Upper lobe of left lung (tissue), 6 donors: ENCODE data around the gene PNPLA1. TPM values are rescaled to one million over a fixed set of nuclear protein-coding genes. Genes with fewer than 3 reads are reported as not detected.

Source experiments
- ATAC-seq, 2 donors: fragments of 200-7000 bp; cut with Tn5 transposase; one replicate each; pipeline ENCODE4 v1.9.1; 2022; ENCODE audit warnings: mild to moderate bottlenecking in 2 of 2, moderate library complexity in 2 of 2; ENCODE audit not compliant: low FRiP score in 2 of 2
- DNase-seq, 2 donors: peaks; one replicate each; pipeline ENCODE4 v3.0.0-alpha.2; 2019 to 2020
- H3K27ac ChIP-seq, 4 donors: fragments of 200-600 bp; sonication (generic); one replicate each; pipeline ENCODE4 v1.5.1; 2016 to 2019
- H3K27me3 ChIP-seq, 4 donors: fragments of 200-600 bp; sonication (generic); one replicate each; pipeline ENCODE4 v1.5.1; 2017 to 2019
- H3K36me3 ChIP-seq, 4 donors: fragments of 200-600 bp; sonication (generic); one replicate each; pipeline ENCODE4 v1.5.1; 2016 to 2019
- H3K4me1 ChIP-seq, 4 donors: fragments of 200-600 bp; sonication (generic); one replicate each; pipeline ENCODE4 v1.5.1; 2018 to 2019
- H3K4me3 ChIP-seq, 4 donors: fragments of 200-600 bp; sonication (generic); one replicate each; pipeline ENCODE4 v1.5.1; 2017 to 2019; ENCODE audit warnings: mild to moderate bottlenecking in 2 of 4, moderate library complexity in 1 of 4
- H3K9me3 ChIP-seq, 4 donors: fragments of 200-600 bp; sonication (generic); one replicate each; pipeline ENCODE4 v1.5.1; 2018 to 2019
- CTCF ChIP-seq, 6 experiments: fragments of 450-650 bp in 4 of 6; fragments of 200-600 bp in 2 of 6; sonication (generic) in 2 of 6; IDR thresholded peaks; one replicate each; pipeline ENCODE4 v1.5.1; 2016 to 2019; ENCODE audit warnings: antibody characterized with exemption in 6 of 6
- EP300 ChIP-seq, 4 donors: sonication (generic); formaldehyde crosslinking; IDR thresholded peaks; one replicate each; pipeline ENCODE4 v1.5.1; 2017; ENCODE audit warnings: antibody characterized with exemption in 4 of 4, control low read depth in 2 of 4
- POLR2A ChIP-seq, 4 donors: fragments of 450-650 bp; IDR thresholded peaks; one replicate each; pipeline ENCODE4 v1.5.1; 2016 to 2017; ENCODE audit warnings: antibody characterized with exemption in 4 of 4, mild to moderate bottlenecking in 2 of 4
- POLR2AphosphoS5 ChIP-seq, 2 donors: sonication (generic); formaldehyde crosslinking; IDR thresholded peaks; one replicate each; pipeline ENCODE4 v1.5.1; 2017; ENCODE audit warnings: antibody characterized with exemption in 2 of 2
- WGBS, 2 donors: methylation state at CpG; one replicate each; pipeline ENCODE4 v1.1.5; 2017 to 2018; 5-methylcytosine and 5-hydroxymethylcytosine counted together
- total RNA-seq, 6 donors: library from RNA; depleted of rRNA in 4 of 6; stranded (reverse); fragments of >200 nt in 4 of 6; gene quantifications; one replicate each; pipeline versions ENCODE4 v1.1.0 to v1.2.1, GENCODE V29; 2016 to 2021
- donor health status: DM: no; HTN: no; CAD: no; lungs with moderate emphysema.
- donor health status: DM: no; HTN: yes; CAD: no; lungs with severe emphysema.

PNPLA1 gene
- total RNA-seq, 6 donors from 2014 or later: 0.14 to 0.61 (median 0.30) TPM; not detected in 3

GRCh38 chr6:36296240-36296639 is 26.4 kb downstream of the PNPLA1 start:
- TF ChIP-seq EP300 (IDR thresholded peaks at IDR 0.05) (no peak), POLR2A (IDR thresholded peaks at IDR 0.05) (no peak), POLR2AphosphoS5 (IDR thresholded peaks at IDR 0.05) (no peak), CTCF (IDR thresholded peaks at IDR 0.05) (no peak)
- WGBS, 2 donors: 17 to 54% methylated on average over 1 of the region's 1 CpG
- no peaks in the 10 kb centered on the region for H3K27me3 ChIP-seq
- no peaks in the 10 kb centered on the region for H3K9me3 ChIP-seq
- no peaks in the 10 kb centered on the region for H3K36me3 ChIP-seq
- peaks cover 0 to 11% (median 3%) of the 10 kb centered on the region in 4 donors for H3K4me1 ChIP-seq
- H3K27ac ChIP-seq: no peak overlapping the region
- no peak for ATAC-seq
- no peak for DNase-seq
- no peak overlapping the region for H3K4me3 ChIP-seq

- Histone ChIP-seq H3K27ac (no peak overlapping the region), H3K27me3 (no peaks in the 10 kb centered on the region), H3K36me3 (no peaks in the 10 kb centered on the region), H3K4me1 (peaks cover 3 to 8% (median 4%) of the 10 kb centered on the region in 4 donors), H3K9me3 (no peaks in the 10 kb centered on the region), H3K4me3 (no peak overlapping the region)
- ATAC-seq (no peak), DNase-seq (no peak)
- WGBS, 2 donors: 74 to 87% methylated on average over 5 to 6 of the region's 6 CpGs
- TF ChIP-seq CTCF (IDR thresholded peaks at IDR 0.05) (no peak), EP300 (IDR thresholded peaks at IDR 0.05) (no peak), POLR2A (IDR thresholded peaks at IDR 0.05) (no peak), POLR2AphosphoS5 (IDR thresholded peaks at IDR 0.05) (no peak)
Observed at GRCh38 chr6:36297051-36297450, 27.2 kb downstream of the PNPLA1 start.

- H3K4me3 ChIP-seq: no peak overlapping the region
- no peak overlapping the region for H3K27ac ChIP-seq
- TF ChIP-seq POLR2A (IDR thresholded peaks at IDR 0.05): no peak
- TF ChIP-seq POLR2AphosphoS5 (IDR thresholded peaks at IDR 0.05): no peak
- no peak for TF ChIP-seq CTCF (IDR thresholded peaks at IDR 0.05)
- TF ChIP-seq EP300 (IDR thresholded peaks at IDR 0.05): no peak
- ATAC-seq: no peak
- 79 to 84% methylated on average over 7 of the region's 7 CpGs for WGBS, 2 donors
- H3K36me3 ChIP-seq: no peaks in the 10 kb centered on the region
- H3K4me1 ChIP-seq: peaks cover 8 to 13% (median 9%) of the 10 kb centered on the region in 4 donors
- no peaks in the 10 kb centered on the region for H3K9me3 ChIP-seq
- DNase-seq: no peak
- no peaks in the 10 kb centered on the region for H3K27me3 ChIP-seq
Observed at GRCh38 chr6:36297511-36297910, 27.7 kb downstream of the PNPLA1 start.

- no peak overlapping the region for H3K4me3 ChIP-seq
Observed at GRCh38 chr6:36298027-36298426, 28.2 kb downstream of the PNPLA1 start.

More at GRCh38 chr6:36298027-36298426, 28.2 kb downstream of the PNPLA1 start:
- ATAC-seq: no peak
- Histone ChIP-seq H3K27ac (no peak overlapping the region), H3K9me3 (no peaks in the 10 kb centered on the region), H3K27me3 (no peaks in the 10 kb centered on the region), H3K36me3 (no peaks in the 10 kb centered on the region), H3K4me1 (peaks cover 8 to 15% (median 11%) of the 10 kb centered on the region in 4 donors)
- DNase-seq: no peak
- TF ChIP-seq CTCF (IDR thresholded peaks at IDR 0.05) (no peak), POLR2A (IDR thresholded peaks at IDR 0.05) (no peak), EP300 (IDR thresholded peaks at IDR 0.05) (no peak), POLR2AphosphoS5 (IDR thresholded peaks at IDR 0.05) (no peak)
- WGBS, 2 donors: 87 to 88% methylated on average over 4 of the region's 4 CpGs
